IMR-90 (cell line): ENCODE data around the gene TK1. TPM values are rescaled to one million over a fixed set of nuclear protein-coding genes. Genes with fewer than 3 reads are reported as not detected.

Experiments
- ATAC-seq: fragments of 200-7000 bp; cut with Tn5 transposase; 2 replicates; pipeline ENCODE4 v1.9.1; 2020; ENCODE audit warnings: low read depth, mild to moderate bottlenecking, moderate library complexity
- BruUV-seq: library from RNA; stranded (reverse); fragments of 400-500 nt; replicated peaks from 2 replicates; lab custom pipeline; 2021; lab: Mats Ljungman, UMichigan
- CTCF ChIA-PET: fragments of 300-600 bp; formaldehyde crosslinking; extraction: SDS; loops from one replicate; lab custom pipeline; 2021; ENCODE audit warnings: antibody characterized with exemption; lab: Yijun Ruan, JAX
- POLR2A ChIA-PET: fragments of 300-600 bp; sonication (Branson Sonifier 250); formaldehyde crosslinking; loops from one replicate; lab custom pipeline; 2022; ENCODE audit warnings: antibody characterized with exemption; ENCODE audit not compliant: unreplicated experiment; lab: Charles Lee
- DNase-seq: peaks from one replicate; pipeline ENCODE4 v3.0.0; 2013
- H2AFZ ChIP-seq: replicated peaks from 2 replicates; pipeline ENCODE3; 2013; ENCODE audit warnings: low read length, mild to moderate bottlenecking; ENCODE audit not compliant: poor library complexity
- H2AK5ac ChIP-seq: 2 replicates; pipeline ENCODE4 v1.6.1; 2013; ENCODE audit warnings: low read depth, low read length, inconsistent platforms
- H2AK9ac ChIP-seq: replicated peaks from 2 replicates; pipeline ENCODE3; 2013; ENCODE audit warnings: mild to moderate bottlenecking, low read depth, low read length, moderate library complexity; ENCODE audit not compliant: poor library complexity
- H2BK120ac ChIP-seq: 2 replicates; pipeline ENCODE4 v1.6.1; 2013; ENCODE audit warnings: low read depth, low read length, inconsistent platforms
- H2BK15ac ChIP-seq: 3 replicates; pipeline ENCODE4 v1.6.1; 2013; ENCODE audit warnings: low read depth, low read length, inconsistent platforms
- H2BK20ac ChIP-seq: 2 replicates; pipeline ENCODE4 v1.6.1; 2013; ENCODE audit warnings: low read depth, mild to moderate bottlenecking, inconsistent platforms, low read length, moderate library complexity
- H2BK5ac ChIP-seq: 2 replicates; pipeline ENCODE4 v1.6.1; 2013; ENCODE audit warnings: mild to moderate bottlenecking, low read depth, low read length, inconsistent platforms; ENCODE audit not compliant: poor library complexity, severe bottlenecking
- H3K14ac ChIP-seq: replicated peaks from 2 replicates; pipeline ENCODE4 v1.6.1; 2013; ENCODE audit warnings: low read depth, low read length, inconsistent platforms
- H3K18ac ChIP-seq: 2 replicates; pipeline ENCODE4 v1.6.1; 2013; ENCODE audit warnings: low read depth, low read length, control low read depth
- H3K23ac ChIP-seq: 2 replicates; pipeline ENCODE4 v1.6.1; 2013; ENCODE audit warnings: low read depth, low read length, inconsistent platforms
- H3K27ac ChIP-seq: 2 replicates; pipeline ENCODE4 v1.5.1; 2013; ENCODE audit warnings: mild to moderate bottlenecking, control low read depth, low read length; ENCODE audit not compliant: insufficient read depth
- H3K27me3 ChIP-seq: 2 replicates; pipeline ENCODE4 v1.6.1; 2013; ENCODE audit warnings: low read length; ENCODE audit not compliant: control insufficient read depth, insufficient read depth
- H3K36me3 ChIP-seq: 2 replicates; pipeline ENCODE4 v1.6.1; 2013; ENCODE audit warnings: low read length, mixed read lengths; ENCODE audit not compliant: control insufficient read depth, insufficient read depth
- H3K4ac ChIP-seq: 2 replicates; pipeline ENCODE4 v1.6.1; 2013; ENCODE audit warnings: low read depth, low read length, inconsistent platforms
- H3K4me1 ChIP-seq: 2 replicates; pipeline ENCODE4 v1.6.1; 2013; ENCODE audit warnings: low read length, mixed read lengths; ENCODE audit not compliant: control insufficient read depth, insufficient read depth
- H3K4me2 ChIP-seq: 2 replicates; pipeline ENCODE4 v1.6.1; 2013; ENCODE audit warnings: low read depth, mild to moderate bottlenecking, control low read depth, low read length, moderate library complexity
- H3K4me3 ChIP-seq: 2 replicates; pipeline ENCODE4 v1.5.1; 2013; ENCODE audit warnings: low read depth, mild to moderate bottlenecking, control low read depth, low read length, moderate library complexity; ENCODE audit not compliant: insufficient read depth
- H3K56ac ChIP-seq: 2 replicates; pipeline ENCODE4 v1.6.1; 2013; ENCODE audit warnings: low read length, inconsistent platforms; ENCODE audit not compliant: insufficient read depth; ENCODE audit errors: extremely low read depth
- H3K79me1 ChIP-seq, 2 experiments: 2 replicates each; pipeline ENCODE4 v1.6.1; 2013; ENCODE audit warnings: low read length in 2 of 2, inconsistent platforms in 1 of 2, low read depth in 1 of 2
- H3K9ac ChIP-seq: 2 replicates; pipeline ENCODE4 v1.6.1; 2013; ENCODE audit warnings: low read depth, low read length, control low read depth
- H3K9me1 ChIP-seq: 2 replicates; pipeline ENCODE4 v1.6.1; 2013; ENCODE audit warnings: low read length, inconsistent platforms; ENCODE audit not compliant: insufficient read depth
- H3K9me3 ChIP-seq: 2 replicates; pipeline ENCODE4 v1.6.1; 2013; ENCODE audit warnings: low read length; ENCODE audit not compliant: control insufficient read depth, insufficient read depth
- H4K20me1 ChIP-seq: 2 replicates; pipeline ENCODE4 v1.6.1; 2013; ENCODE audit warnings: low read length, inconsistent platforms; ENCODE audit not compliant: insufficient read depth
- H4K5ac ChIP-seq: 2 replicates; pipeline ENCODE4 v1.6.1; 2013; ENCODE audit warnings: mild to moderate bottlenecking, low read depth, low read length, control low read depth
- H4K8ac ChIP-seq, 2 experiments: 2 replicates each; pipeline ENCODE4 v1.6.1; 2013; ENCODE audit warnings: low read depth in 2 of 2, low read length in 2 of 2, control low read depth in 1 of 2, inconsistent platforms in 1 of 2
- H4K91ac ChIP-seq: 2 replicates; pipeline ENCODE4 v1.6.1; 2013; ENCODE audit warnings: low read depth, low read length, inconsistent platforms; ENCODE audit not compliant: insufficient read depth
- MXI1 ChIP-seq: IDR thresholded peaks from 2 replicates; pipeline ENCODE4 v1.6.1; 2012; ENCODE audit warnings: low read depth, mild to moderate bottlenecking, low read length, moderate library complexity, borderline replicate concordance
- POLR2A ChIP-seq: IDR thresholded peaks from 2 replicates; pipeline ENCODE4 v1.6.1; 2012; ENCODE audit warnings: mild to moderate bottlenecking, low read depth, low read length
- RCOR1 ChIP-seq: IDR thresholded peaks from 2 replicates; pipeline ENCODE4 v1.6.1; 2012; ENCODE audit warnings: mild to moderate bottlenecking, low read length, improper control_type of control experiment; ENCODE audit not compliant: insufficient replicate concordance
- USF2 ChIP-seq: fragments of 150-350 bp; IDR thresholded peaks from 2 replicates; pipeline ENCODE4 v1.6.1; 2017; ENCODE audit warnings: mild to moderate bottlenecking, antibody characterized with exemption, low read length, low read depth
- WGBS, 2 experiments: methylation state at CpG; one replicate each; pipeline versions ENCODE4 v1.1.5 to v1.1.7; 2013; ENCODE audit warnings: missing lambda C conversion rate in 2 of 2; ENCODE audit not compliant: insufficient read length in 1 of 2; ENCODE audit errors: extremely low coverage in 2 of 2; 5-methylcytosine and 5-hydroxymethylcytosine counted together
- dilution Hi-C: fragments of 300-500 bp; cut with HindIII; formaldehyde crosslinking; loops from one replicate; pipeline ENCODE4 v1.14.3; 2018; ENCODE audit warnings: low sequenced_read_pairs; ENCODE audit not compliant: unreplicated experiment
- in situ Hi-C: fragments of 300-500 bp; cut with MboI; formaldehyde crosslinking; loops from 3 replicates; pipeline ENCODE4 v1.14.3; 2019; ENCODE audit warnings: low sequenced_read_pairs, inconsistent platforms, mixed read lengths
- intact Hi-C: fragments of 100-400 bp; cut with micrococcal nuclease; formaldehyde crosslinking; loops from 2 replicates; pipeline ENCODE4 v1.10.0; 2022
- polyA plus RNA-seq, 3 experiments: library from polyadenylated mRNA; depleted of rRNA; stranded (reverse); fragments of >200 nt; gene quantifications; 2 replicates each; pipeline ENCODE4 v1.2.3, GENCODE V29; 2012; ENCODE audit warnings: low replicate concordance in 1 of 3
- total RNA-seq: library from RNA; depleted of rRNA; stranded (reverse); fragments of >200 nt; gene quantifications from 2 replicates; pipeline ENCODE4 v1.2.3, GENCODE V29; 2012

TK1 gene
- total and polyA plus RNA-seq, 2 of the 4 experiments (the other 2 are of a cell fraction) = 150 to 219 TPM

DNA sequence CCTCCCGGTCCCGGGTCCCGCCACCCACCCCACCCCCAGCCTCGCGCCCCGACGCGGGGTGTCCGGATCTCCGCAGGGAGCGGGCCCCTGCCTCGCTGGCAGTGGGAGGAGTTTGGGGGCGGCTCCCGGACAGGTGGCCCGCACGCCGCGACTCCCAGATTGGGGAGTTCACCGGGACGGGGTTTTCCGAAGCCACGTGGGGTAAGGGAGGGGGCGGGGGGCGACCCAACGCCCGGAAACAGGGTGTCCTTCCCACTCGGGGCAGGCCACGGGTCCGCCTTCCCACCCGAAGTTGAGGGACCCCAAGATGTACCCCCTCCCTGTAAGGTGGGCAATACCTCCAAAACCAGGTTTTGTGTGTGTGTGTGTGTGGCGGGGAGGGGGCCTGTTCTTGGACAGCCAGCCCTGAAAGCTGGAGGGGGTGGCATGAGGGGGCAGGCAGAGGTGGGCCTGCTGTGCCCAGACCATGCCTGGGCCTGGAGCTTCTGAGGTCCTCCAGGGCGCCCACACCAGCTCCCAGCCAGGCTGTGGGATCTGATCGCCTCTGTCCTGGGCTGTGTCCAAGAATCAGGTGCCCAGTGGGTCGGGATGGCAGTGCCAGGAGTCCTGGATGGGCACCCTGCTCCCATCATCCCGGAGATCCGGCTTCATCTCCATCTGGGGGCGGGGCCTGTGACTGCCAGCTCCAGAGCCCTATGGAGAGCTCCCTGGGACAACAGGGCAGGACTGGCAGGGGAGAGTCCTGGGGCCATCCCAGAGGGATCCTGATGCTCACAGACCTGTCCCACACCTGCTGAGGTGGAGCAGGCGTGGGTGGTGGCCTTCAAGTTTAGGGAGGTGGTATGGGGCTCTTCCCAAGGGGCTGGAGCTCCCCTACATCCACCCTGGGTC, 17.7 kb downstream of the TK1 start:
- peak overlapping the region; percentile 82 for H3K4me2 ChIP-seq
- no TSS peak for BruUV-seq
- ATAC-seq = peak; percentile 74
- no peak overlapping the region for H3K23ac ChIP-seq
- dilution Hi-C loops (no loop called here), in situ Hi-C loops (no loop called here), intact Hi-C loops (no loop called here)
- H3K9me3 ChIP-seq = no peaks in the 10 kb centered on the region
- H2AK5ac ChIP-seq = peak overlapping the region; percentile 65
- no peak overlapping the region for H3K27ac ChIP-seq
- H3K56ac ChIP-seq = no peak overlapping the region
- 40% methylated on average over 6 of the region's 38 CpGs; no CpG with 5 or more reads in 1 of the 2 experiments for WGBS, 2 experiments
- H3K9ac ChIP-seq = no peak overlapping the region; the same call in 1 of the 2 replicates
- H3K4me3 ChIP-seq = peak overlapping the region; percentile 92
- H3K27me3 ChIP-seq = no peaks in the 10 kb centered on the region
- H4K8ac ChIP-seq = peak overlapping the region in 1 of 2 experiments; percentile 76; a peak in 1 of 4 replicates
- H3K36me3 ChIP-seq = no peaks in the 10 kb centered on the region
- peak; percentile 33 for DNase-seq
- no peak overlapping the region for H2BK5ac ChIP-seq
- H3K18ac ChIP-seq = no peak overlapping the region
- peaks cover 13% of the 10 kb centered on the region for H3K4me1 ChIP-seq
- no peak overlapping the region for H2BK20ac ChIP-seq
- H4K20me1 ChIP-seq = peaks cover 6% of the 10 kb centered on the region; the same call in 1 of the 2 replicates
- H4K91ac ChIP-seq = no peak overlapping the region
- peaks cover 0 to 24% of the 10 kb centered on the region in 2 experiments; a peak in 2 of 4 replicates for H3K79me1 ChIP-seq
- CTCF ChIA-PET = no interaction called here
- POLR2A ChIA-PET = no interaction called here
- 0 out of 2 replicates have a peak overlapping the region, but pooled peaks have one; percentile 13 for H3K4ac ChIP-seq
- no peak overlapping the region for H2BK15ac ChIP-seq
- H2AK9ac ChIP-seq = peak overlapping the region; percentile 81
- H3K14ac ChIP-seq = 0 out of 2 replicates have a peak overlapping the region, but pooled peaks have one; percentile 20
- peaks cover 8% of the 10 kb centered on the region; the same call in 1 of the 2 replicates for H3K9me1 ChIP-seq
- peak overlapping the region; percentile 33; the same call in 1 of the 2 replicates for H4K5ac ChIP-seq
- H2BK120ac ChIP-seq = no peak overlapping the region
- TF ChIP-seq POLR2A (0 out of 2 replicates have a peak, but pooled peaks have one; percentile 17), RCOR1 (no peak), USF2 (no peak), MXI1 (peak; percentile 29; the same call in 1 of the 2 replicates)
- peak overlapping the region; percentile 97 for H2AFZ ChIP-seq
